HG02938 (cell line): ENCODE results near the gene BEST4.
"Not testable (repeated sequence)": the region's sequence is repeated elsewhere in the genome, so short reads cannot be mapped to it uniquely, and the experiment has no call there.

Source experiments
- ATAC-seq: cut with Tn5 transposase; IDR thresholded peaks from one replicate; pipeline ENCODE4 v1.9.1; 2021; ENCODE audit warnings: mild to moderate bottlenecking, moderate library complexity; ENCODE audit not compliant: unreplicated experiment

BEST4 gene

DNA sequence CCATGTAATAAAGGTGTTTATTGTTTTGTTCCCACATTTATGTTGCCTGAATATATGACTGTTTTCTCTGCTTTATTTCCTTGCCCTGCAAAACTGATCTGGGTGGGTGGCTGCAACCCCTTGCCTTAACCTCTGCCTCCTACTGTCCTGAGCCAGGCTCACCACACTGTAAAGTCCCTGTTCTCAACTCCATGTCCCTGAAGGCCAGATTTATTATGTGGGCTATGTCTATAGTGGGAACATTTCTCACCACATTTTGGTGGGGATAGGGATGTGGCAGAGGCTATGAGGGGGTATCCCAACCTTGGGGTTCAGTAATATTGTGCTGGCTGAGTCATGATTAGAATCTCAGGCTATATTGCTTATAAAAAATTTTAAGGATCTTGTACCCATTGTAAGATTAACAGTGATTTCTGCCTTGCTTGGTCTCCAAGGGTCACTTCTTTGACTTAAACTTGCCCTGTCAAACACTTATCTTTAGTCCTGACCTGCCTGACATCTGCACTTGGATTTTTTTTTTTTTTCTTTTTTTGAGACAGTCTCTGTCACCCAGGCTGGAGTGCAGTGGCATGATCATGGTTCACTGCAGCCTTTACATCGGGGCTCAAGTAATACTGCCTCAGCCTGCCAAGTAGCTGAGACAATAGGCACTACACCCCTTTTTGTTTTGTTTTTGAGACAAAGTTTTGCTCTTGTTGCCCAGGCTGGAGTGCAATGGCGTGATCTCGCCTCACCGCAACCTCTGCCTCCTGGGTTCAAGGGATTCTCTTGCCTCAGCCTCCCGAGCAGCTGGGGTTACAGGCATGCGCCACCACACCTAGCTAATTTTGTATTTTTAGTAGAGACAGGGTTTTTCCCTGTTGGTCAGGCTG lies 9.0 kb downstream of the BEST4 start:
- no peak for ATAC-seq

DNA sequence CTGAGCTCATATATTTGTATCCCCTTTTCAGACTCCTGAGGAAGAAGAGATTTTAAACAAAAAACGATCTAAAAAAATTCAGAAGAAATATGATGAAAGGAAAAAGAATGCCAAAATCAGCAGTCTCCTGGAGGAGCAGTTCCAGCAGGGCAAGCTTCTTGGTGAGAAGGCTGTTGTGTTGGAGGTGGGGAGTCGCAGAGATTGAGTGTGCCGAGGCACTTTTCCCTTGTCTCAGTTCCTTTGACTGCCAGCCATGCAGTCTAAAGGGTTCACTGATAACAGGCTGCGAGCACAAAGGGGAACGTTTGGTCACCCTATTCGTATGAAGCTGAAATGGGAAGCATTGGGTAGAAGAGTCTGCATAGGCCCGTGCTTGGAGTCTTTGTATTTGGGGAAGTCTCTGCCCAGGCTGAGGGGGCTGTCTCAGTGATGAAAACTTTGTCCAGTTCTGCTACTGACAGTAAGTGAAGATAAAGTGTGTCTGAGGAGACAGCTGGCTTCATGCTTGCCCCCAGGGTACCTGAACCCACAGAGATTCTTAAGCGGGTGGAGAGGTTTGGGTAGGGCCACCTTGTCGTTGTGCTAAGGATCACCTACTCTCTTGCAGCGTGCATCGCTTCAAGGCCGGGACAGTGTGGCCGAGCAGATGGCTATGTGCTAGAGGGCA lies 9.9 kb downstream of the BEST4 start:
- no peak for ATAC-seq

DNA sequence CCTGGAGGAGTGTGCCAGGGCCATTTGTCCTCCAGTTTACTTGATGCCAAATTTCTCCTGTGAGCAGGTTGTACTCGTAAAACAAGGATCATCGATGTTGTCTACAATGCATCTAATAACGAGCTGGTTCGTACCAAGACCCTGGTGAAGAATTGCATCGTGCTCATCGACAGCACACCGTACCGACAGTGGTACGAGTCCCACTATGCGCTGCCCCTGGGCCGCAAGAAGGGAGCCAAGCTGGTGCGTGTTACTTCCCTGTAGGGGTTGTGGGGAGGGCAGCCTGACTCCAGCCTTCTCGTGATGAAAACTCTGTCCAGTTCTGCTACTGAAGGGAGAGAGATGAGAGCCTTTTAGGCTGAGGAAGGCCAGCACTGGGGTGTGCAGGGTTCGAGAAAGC lies 10.4 kb downstream of the BEST4 start:
- ATAC-seq, result no peak

DNA sequence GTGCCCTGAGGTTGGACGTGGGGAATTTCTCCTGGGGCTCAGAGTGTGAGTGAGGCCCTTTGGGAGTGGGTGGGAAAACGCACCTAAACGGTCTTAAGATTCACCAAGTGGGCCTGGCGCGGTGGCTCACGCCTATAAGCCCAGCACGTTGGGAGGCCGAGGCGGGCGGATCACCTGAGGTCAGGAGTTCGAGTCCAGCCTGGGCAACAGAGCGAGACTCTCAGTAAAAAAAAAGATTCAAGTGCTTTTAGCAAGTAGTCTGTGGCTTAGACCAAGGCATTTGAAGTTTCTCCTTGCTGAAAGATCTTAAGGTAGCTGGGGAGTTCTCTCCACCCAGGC lies 11.3 kb downstream of the BEST4 start:
- ATAC-seq, result no peak

DNA sequence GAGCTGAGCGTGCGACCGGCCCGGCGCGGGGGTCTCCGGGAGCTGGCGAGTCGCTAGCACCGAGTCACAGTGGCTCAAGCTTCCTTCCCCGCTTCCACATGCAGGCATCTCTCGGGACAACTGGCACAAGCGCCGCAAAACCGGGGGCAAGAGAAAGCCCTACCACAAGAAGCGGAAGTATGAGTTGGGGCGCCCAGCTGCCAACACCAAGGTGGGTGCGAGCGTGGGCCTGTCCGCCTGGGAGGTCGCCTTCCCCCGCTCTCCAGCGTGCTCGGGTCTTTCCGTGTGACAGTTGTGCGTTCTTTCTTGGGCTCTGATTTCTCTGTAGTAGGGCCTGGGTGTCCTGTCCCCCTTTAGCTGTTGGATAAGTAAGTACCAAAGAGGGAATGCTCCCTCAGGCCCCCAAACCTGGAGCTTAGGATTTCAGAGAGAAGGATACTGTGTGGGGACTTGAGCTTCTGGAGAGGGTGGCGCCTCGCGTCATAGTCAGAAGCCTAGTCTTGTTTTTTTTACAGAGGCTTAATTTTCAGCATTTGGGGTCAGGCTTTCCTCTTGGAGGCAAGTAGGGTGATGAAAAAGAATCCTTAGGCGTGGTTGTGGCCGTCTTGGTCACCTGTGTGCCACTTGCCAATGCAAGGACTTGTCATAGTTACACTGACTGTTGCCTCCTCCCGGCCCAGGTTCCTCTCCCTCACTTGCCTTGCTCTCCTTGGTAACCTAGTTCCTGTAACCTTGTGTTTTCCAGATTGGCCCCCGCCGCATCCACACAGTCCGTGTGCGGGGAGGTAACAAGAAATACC lies 11.8 kb downstream of the BEST4 start:
- peak; percentile 7 for ATAC-seq

DNA sequence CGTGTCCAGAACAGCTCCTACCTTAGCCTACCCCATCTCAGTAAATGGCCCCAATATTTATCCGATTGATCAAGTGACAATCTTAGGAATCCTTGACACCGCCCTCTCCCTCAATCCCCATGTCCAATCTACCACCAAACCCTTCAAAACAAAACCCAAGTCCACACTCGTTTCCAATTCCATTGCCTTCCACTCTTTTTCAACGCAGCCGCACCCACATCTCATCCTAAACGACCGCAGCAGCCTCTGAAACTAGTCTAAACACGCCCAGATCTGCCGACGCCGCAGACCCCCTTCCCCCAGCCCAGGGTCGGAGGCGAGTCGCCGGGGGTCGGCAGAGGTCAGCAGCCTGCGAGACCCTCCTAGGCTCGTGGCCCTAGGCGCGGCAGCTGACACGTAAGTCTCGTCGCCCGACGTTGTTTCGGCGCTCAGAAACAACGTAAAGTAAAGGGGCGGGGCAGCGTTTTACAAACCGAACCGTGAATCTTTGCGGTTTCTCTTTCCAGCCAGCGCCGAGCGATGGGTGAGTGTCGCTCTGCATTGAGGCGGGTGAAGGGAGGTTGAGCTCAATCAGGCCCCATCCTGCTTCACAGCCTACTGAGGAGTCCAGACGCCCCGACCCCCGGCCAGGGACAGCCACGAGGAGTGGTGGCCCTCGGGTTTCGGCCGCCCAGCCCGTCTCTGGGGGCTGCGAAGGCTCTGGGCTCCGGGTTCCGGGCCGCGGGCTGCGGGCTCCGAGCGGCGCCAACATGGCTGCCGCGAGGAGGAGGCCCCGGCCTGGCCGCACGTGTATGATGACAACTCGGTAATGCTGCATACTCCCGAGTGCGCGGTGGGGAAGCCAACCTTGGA lies 12.7 kb downstream of the BEST4 start, which contains the start of gene RPS8:
RPS8 (plus strand) TSS at position 463 of the 852 bp plus-strand sequence; CDS start at position 520, 57 bp downstream.
- peak; percentile 75 for ATAC-seq

DNA sequence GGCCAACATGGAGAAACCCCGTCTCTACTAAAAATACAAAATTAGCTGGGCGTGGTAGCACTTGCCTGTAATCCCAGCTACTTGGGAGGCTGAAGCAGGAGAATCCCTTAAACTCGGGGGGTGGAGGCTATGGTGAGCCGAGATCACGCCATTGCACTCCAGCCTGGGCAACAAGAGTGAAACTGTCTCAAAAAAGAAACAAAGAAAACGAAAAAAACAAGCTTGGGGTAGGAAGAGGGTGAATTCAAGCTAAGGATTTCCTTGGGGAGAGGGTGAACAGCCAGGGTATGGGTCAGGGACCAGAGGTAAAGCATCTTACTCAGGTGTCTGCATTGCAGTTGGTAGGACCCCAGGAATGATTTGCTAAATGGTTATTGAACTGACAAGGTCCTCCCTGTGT lies 21.5 kb downstream of the BEST4 start:
- not testable (repeated sequence) for ATAC-seq

DNA sequence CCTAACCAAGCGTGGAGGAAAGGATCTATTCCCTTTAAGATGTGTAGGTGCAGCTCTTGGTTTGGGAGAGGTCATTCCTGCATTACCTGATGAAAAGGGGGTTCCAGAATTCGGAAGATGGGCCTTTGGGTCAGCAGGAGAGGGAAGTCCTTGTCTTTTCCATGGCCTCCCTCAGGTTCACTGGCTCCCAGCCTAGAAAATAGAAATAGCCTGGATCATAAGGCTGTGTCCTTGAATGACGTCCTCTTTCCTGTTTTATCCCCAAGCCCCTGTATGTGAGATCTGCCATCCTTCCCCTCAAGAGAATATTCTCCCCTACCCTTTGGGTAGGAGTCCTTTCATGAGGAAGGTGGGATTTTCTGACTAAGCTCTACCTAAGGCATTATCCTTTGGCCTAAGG lies 27.1 kb downstream of the BEST4 start:
- no peak for ATAC-seq

DNA sequence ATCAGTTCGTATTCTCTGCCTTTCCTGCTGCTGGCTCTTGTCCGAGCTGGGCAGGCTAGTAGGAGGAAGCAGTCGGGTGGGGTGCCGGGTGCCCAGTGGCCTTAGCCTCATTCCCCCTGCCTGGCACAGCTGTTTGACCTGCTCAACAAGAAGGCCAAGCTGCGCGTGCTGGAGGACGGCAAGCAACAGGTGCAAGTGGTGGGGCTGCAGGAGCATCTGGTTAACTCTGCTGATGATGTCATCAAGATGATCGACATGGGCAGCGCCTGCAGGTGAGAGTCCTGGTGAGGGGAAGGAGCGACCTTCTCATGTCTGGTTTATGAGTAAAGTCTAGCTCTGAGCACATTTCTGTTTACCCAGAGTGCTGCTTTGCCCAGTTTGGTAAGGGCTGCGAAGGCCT lies 28.9 kb downstream of the BEST4 start:
- no peak for ATAC-seq

DNA sequence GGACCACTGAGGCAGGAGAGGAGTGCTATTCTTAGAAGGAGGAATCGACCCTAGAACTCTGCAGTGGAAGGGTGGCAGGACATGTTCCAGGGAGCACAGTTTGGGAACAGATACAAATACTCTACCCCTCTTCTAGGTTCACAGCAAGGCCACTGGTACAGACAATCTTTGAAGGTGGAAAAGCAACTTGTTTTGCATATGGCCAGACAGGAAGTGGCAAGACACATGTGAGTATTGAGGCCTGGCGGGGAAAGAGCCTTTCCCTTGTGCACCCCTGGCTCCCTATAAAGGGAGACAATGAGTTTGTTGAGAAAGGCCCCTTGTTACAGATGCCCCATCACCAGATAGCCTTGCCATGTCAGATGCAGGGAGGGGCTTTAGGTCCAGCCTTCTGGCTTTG lies 30.6 kb downstream of the BEST4 start:
- ATAC-seq, result no peak

DNA sequence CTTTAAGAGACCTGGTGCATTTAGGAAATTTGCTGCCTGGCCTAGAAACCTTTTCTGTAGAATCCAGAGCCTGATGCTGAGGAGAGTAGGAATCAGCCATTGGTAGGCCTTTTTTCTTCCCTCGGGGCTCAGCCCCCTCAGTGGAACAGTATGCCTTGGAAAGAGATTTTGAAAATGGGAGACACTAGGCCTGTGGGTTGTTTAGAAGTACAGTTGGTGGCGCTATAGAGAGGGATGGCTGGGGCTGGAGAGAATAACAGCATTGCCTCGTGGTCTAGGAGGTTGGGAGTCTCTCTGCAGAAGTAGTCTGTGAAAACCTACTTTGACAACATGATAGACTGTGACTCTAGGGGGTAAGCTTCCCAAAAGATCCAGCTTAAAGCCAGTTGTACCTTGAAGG lies 40.1 kb downstream of the BEST4 start:
- ATAC-seq, result no peak

DNA sequence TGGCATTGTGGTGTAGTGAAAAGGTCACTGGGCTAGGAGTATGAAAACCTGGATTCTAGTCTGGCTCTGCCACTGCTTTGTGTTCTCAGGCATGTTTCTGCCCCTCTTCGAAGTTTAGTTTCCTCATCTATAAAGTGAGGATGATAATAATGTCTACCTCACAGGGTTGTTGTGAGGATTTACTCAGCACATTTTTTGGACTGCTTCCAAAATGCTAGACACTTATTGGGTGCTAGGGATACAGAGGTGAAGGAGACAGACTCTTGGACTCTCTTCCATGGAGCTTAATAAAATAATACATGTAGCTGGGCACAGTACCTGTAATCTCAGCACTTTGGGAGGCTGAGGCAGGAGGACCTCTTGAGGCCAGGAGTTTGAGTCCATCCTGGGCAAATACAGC lies 44.8 kb downstream of the BEST4 start:
- ATAC-seq, result no peak

DNA sequence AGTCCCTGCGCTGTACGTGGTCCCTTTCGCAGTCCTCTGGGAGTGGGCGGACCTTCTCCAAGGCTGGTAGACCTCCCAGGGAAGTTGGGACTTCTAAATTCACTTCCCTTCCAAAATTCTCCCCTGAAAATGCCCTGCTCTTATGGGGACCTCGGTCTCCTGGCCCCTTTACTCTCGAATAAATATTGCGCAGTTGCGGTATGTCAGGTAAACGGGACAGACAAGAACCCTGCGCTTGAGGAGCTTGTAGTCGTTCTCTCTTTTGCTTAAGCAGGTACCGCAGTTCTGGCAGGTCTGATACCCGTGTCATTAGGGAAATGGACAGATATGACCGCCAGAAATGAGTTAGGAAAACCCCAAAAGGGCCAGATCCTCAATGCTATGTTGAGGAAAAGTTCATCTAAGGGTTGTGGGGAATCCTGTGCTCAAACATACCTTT lies 47.8 kb downstream of the BEST4 start:
- no peak for ATAC-seq

DNA sequence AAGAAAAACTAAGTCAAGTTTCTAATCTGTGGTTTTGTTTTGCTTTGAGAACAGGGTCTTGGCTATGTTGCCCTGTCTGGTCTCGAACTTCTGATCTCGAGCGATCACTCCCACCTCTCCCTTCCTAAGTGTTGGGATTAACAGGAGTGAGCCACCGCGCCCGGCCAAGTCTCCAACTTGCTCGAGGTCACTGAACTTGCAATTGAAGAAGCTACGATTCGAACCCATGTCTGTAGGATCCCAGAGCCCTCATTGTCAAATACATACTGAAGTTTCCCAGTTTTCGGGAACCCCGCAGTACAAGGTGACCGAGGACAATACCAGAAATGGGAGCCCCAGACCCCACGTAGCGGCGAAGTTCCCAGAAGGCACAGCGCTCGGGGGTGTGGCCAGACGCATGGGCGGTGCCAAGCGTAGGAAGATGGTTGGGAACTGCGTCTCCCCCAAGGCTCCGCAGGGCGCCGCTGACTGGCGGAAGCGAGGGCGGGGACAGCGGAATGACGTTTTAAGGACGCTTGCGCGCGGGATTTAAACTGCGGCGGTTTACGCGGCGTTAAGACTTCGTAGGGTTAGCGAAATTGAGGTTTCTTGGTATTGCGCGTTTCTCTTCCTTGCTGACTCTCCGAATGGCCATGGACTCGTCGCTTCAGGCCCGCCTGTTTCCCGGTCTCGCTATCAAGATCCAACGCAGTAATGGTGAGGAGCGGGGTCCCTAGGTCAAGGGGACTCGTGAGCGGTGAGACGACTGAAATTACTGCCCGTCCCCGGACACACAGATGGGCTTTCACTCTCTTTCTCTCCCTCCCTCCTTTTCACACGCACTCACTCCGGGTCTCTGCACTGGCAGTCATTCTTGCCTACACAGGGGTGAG lies 48.4 kb downstream of the BEST4 start, which contains the start of gene KIF2C:
KIF2C (plus strand) TSS at position 531 of the 872 bp plus-strand sequence; CDS start at position 627, 96 bp downstream.
- ATAC-seq, result peak; percentile 92

DNA sequence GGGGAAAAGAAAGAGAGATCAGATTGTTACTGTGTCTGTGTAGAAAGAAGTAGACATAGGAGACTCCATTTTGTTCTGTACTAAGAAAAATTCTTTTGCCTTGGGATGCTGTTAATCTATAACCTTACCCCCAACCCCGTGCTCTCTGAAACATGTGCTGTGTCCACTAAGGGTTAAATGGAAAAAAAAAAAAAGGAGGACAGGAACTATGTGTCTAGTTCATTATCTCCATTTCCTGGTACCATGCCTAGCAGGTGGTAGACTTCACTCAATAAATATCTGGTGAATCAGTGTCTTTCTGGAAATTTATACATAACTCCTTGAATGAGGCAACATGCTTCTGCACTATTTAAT lies 49.0 kb downstream of the BEST4 start:
- ATAC-seq, result not testable (repeated sequence)

DNA sequence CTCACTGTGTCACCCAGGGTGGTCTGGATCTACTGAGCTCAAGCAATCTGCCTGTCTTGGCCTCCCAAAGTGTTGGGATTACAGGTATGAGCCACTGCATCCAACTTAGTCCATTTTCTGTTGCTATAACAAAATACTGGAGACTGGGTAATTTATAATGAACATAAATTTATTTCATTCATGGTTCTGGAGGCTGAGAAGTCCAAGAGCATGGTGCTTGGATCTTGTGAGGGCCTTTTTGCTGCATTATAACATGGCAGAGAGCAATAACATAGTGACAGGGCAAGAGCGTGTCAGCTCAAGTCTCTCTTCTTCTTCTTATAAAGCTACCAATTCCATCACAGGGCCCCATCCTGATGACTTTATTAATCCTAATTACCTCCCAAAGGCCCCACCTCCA lies 52.0 kb downstream of the BEST4 start:
- ATAC-seq, result no peak

DNA sequence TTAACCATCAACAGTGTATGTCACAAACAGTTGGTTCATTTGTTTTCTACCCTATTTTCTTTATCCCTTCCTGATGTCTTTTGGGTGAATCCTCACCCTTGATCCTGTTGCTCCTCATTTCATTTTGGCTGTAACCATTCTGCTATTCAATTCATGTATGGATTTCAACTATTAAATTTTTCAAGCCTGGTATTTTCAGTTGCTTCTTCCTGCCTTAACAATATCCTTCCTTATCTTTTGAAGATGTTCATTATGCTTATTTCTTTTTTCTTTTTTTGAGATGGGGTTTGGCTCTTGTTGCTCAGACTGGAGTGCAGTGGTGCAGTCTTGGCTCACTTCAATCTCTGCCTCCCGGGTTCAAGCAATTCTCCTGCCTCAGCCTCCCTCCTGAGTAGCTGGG lies 54.2 kb downstream of the BEST4 start:
- no peak for ATAC-seq
